ENCODE data around the gene CAMKK2.
"Not testable (repeated sequence)": the region's sequence is repeated elsewhere in the genome, so short reads cannot be mapped to it uniquely, and the experiment has no call there.

The CAMKK2 gene

GRCh38 chr12:121214166-121214777 is 82.2 kb downstream of the CAMKK2 start:
- Histone ChIP-seq H3K4me3 (ENCODE audit: insufficient read length, low read depth) (no peak overlapping the region), H3K9me3 (ENCODE audit: insufficient read depth, low read length) (no peaks in the 10 kb centered on the region), H3K4me1 (ENCODE audit: insufficient read depth, insufficient read length) (peaks cover 5% of the 10 kb centered on the region), H3K9ac (ENCODE audit: insufficient read length, low read depth) (no peak overlapping the region), H3K36me3 (ENCODE audit: insufficient read depth, insufficient read length, low read length) (peaks cover 35% of the 10 kb centered on the region), H3K27me3 (ENCODE audit: insufficient read depth, insufficient read length) (peaks cover 3% of the 10 kb centered on the region)
- TF ChIP-seq SUZ12 (IDR thresholded peaks at IDR 0.05; ENCODE audit: extremely low read depth, insufficient read depth, insufficient read length) (no peak), YY1 (IDR thresholded peaks at IDR 0.05; ENCODE audit: insufficient read depth, insufficient read length) (no peak), ZNF274 (IDR thresholded peaks at IDR 0.05; ENCODE audit: low read depth, low read length) (no peak)
- no peak for DNase-seq (ENCODE audit: low read depth, low spot score)

GRCh38 chr12:121212875-121213274 is 83.6 kb downstream of the CAMKK2 start:
- peaks cover 8% of the 10 kb centered on the region for H3K4me1 ChIP-seq (ENCODE audit: insufficient read depth, insufficient read length)
- H3K9me3 ChIP-seq (ENCODE audit: insufficient read depth, low read length), result no peaks in the 10 kb centered on the region
- H3K4me3 ChIP-seq (ENCODE audit: insufficient read length, low read depth), result no peak overlapping the region
- no peak overlapping the region for H3K9ac ChIP-seq (ENCODE audit: insufficient read length, low read depth)
- H3K36me3 ChIP-seq (ENCODE audit: insufficient read depth, insufficient read length, low read length), result peaks cover 24% of the 10 kb centered on the region
- DNase-seq (ENCODE audit: low read depth, low spot score), result no peak
- H3K27me3 ChIP-seq (ENCODE audit: insufficient read depth, insufficient read length), result peaks cover 12% of the 10 kb centered on the region
- TF ChIP-seq ZNF274 (IDR thresholded peaks at IDR 0.05; ENCODE audit: low read depth, low read length) (no peak), YY1 (IDR thresholded peaks at IDR 0.05; ENCODE audit: insufficient read depth, insufficient read length) (no peak), SUZ12 (IDR thresholded peaks at IDR 0.05; ENCODE audit: extremely low read depth, insufficient read depth, insufficient read length) (no peak)

- no peaks in the 10 kb centered on the region for H3K9me3 ChIP-seq (ENCODE audit: insufficient read depth, low read length)
- H3K36me3 ChIP-seq (ENCODE audit: insufficient read depth, insufficient read length, low read length), result peaks cover 14% of the 10 kb centered on the region
- H3K9ac ChIP-seq (ENCODE audit: insufficient read length, low read depth), result peak within 1 kb of the TSS; percentile 99
- H3K4me1 ChIP-seq (ENCODE audit: insufficient read depth, insufficient read length), result peaks cover 8% of the 10 kb centered on the region
- no peak for TF ChIP-seq YY1 (IDR thresholded peaks at IDR 0.05; ENCODE audit: insufficient read depth, insufficient read length)
- no peak for TF ChIP-seq SUZ12 (IDR thresholded peaks at IDR 0.05; ENCODE audit: extremely low read depth, insufficient read depth, insufficient read length)
- TF ChIP-seq ZNF274 (IDR thresholded peaks at IDR 0.05; ENCODE audit: low read depth, low read length), result no peak
- DNase-seq (ENCODE audit: low read depth, low spot score), result peak; percentile 66
- peak within 1 kb of the TSS; percentile 95 for H3K4me3 ChIP-seq (ENCODE audit: insufficient read length, low read depth)
- peaks cover 12% of the 10 kb centered on the region for H3K27me3 ChIP-seq (ENCODE audit: insufficient read depth, insufficient read length)
Measured at GRCh38 chr12:121209624-121210572, 86.6 kb downstream of the CAMKK2 start, which contains the start of gene P2RX4. P2RX4 (plus strand) TSS chr12:121210129; CDS start chr12:121210165, 36 bp downstream.

- TF ChIP-seq ZNF274 (IDR thresholded peaks at IDR 0.05; ENCODE audit: low read depth, low read length) (no peak), YY1 (IDR thresholded peaks at IDR 0.05; ENCODE audit: insufficient read depth, insufficient read length) (no peak), SUZ12 (IDR thresholded peaks at IDR 0.05; ENCODE audit: extremely low read depth, insufficient read depth, insufficient read length) (no peak)
- DNase-seq (ENCODE audit: low read depth, low spot score), result no peak
- H3K9me3 ChIP-seq (ENCODE audit: insufficient read depth, low read length), result no peaks in the 10 kb centered on the region
- H3K4me1 ChIP-seq (ENCODE audit: insufficient read depth, insufficient read length), result peaks cover 8% of the 10 kb centered on the region
- H3K36me3 ChIP-seq (ENCODE audit: insufficient read depth, insufficient read length, low read length), result peaks cover 14% of the 10 kb centered on the region
- peak overlapping the region; percentile 95 for H3K4me3 ChIP-seq (ENCODE audit: insufficient read length, low read depth)
- peaks cover 12% of the 10 kb centered on the region for H3K27me3 ChIP-seq (ENCODE audit: insufficient read depth, insufficient read length)
- peak overlapping the region; percentile 8 for H3K9ac ChIP-seq (ENCODE audit: insufficient read length, low read depth)
Measured at GRCh38 chr12:121209221-121209620, 87.3 kb downstream of the CAMKK2 start.

GRCh38 chr12:121208571-121208970 is 87.9 kb downstream of the CAMKK2 start:
- not testable (repeated sequence) for H3K4me1 ChIP-seq (ENCODE audit: insufficient read depth, insufficient read length); H3K9ac ChIP-seq (ENCODE audit: insufficient read length, low read depth); H3K9me3 ChIP-seq (ENCODE audit: insufficient read depth, low read length); DNase-seq (ENCODE audit: low read depth, low spot score); H3K4me3 ChIP-seq (ENCODE audit: insufficient read length, low read depth)
- Histone ChIP-seq H3K27me3 (ENCODE audit: insufficient read depth, insufficient read length) (peaks cover 12% of the 10 kb centered on the region), H3K36me3 (ENCODE audit: insufficient read depth, insufficient read length, low read length) (peaks cover 11% of the 10 kb centered on the region)

- TF ChIP-seq SUZ12 (IDR thresholded peaks at IDR 0.05; ENCODE audit: extremely low read depth, insufficient read depth, insufficient read length), result no peak
- TF ChIP-seq YY1 (IDR thresholded peaks at IDR 0.05; ENCODE audit: insufficient read depth, insufficient read length), result no peak
- no peak for TF ChIP-seq ZNF274 (IDR thresholded peaks at IDR 0.05; ENCODE audit: low read depth, low read length)
- Histone ChIP-seq H3K36me3 (ENCODE audit: insufficient read depth, insufficient read length, low read length) (no peaks in the 10 kb centered on the region), H3K9me3 (ENCODE audit: insufficient read depth, low read length) (no peaks in the 10 kb centered on the region), H3K4me1 (ENCODE audit: insufficient read depth, insufficient read length) (peaks cover 4% of the 10 kb centered on the region), H3K27me3 (ENCODE audit: insufficient read depth, insufficient read length) (peaks cover 12% of the 10 kb centered on the region), H3K9ac (ENCODE audit: insufficient read length, low read depth) (no peak overlapping the region), H3K4me3 (ENCODE audit: insufficient read length, low read depth) (no peak overlapping the region)
- no peak for DNase-seq (ENCODE audit: low read depth, low spot score)
Measured at GRCh38 chr12:121205491-121205890, 91.0 kb downstream of the CAMKK2 start.

GRCh38 chr12:121203482-121203881 is 93.0 kb downstream of the CAMKK2 start:
- DNase-seq (ENCODE audit: low read depth, low spot score), result no peak
- no peaks in the 10 kb centered on the region for H3K9me3 ChIP-seq (ENCODE audit: insufficient read depth, low read length)
- H3K4me3 ChIP-seq (ENCODE audit: insufficient read length, low read depth), result no peak overlapping the region
- no peak overlapping the region for H3K9ac ChIP-seq (ENCODE audit: insufficient read length, low read depth)
- TF ChIP-seq SUZ12 (IDR thresholded peaks at IDR 0.05; ENCODE audit: extremely low read depth, insufficient read depth, insufficient read length) (no peak), YY1 (IDR thresholded peaks at IDR 0.05; ENCODE audit: insufficient read depth, insufficient read length) (no peak), ZNF274 (IDR thresholded peaks at IDR 0.05; ENCODE audit: low read depth, low read length) (no peak)
- no peaks in the 10 kb centered on the region for H3K4me1 ChIP-seq (ENCODE audit: insufficient read depth, insufficient read length)
- H3K27me3 ChIP-seq (ENCODE audit: insufficient read depth, insufficient read length), result peaks cover 6% of the 10 kb centered on the region
- no peaks in the 10 kb centered on the region for H3K36me3 ChIP-seq (ENCODE audit: insufficient read depth, insufficient read length, low read length)

Measured in NT2/D1 (cell line).